ENCODE measurements around the gene CDC25B. TPM values are rescaled to one million over a fixed set of nuclear protein-coding genes. Genes with fewer than 3 reads are reported as not detected.
A peak's percentile ranks its signal among the peaks of the same experiment; 100 is the strongest.

Gene CDC25B
- total RNA-seq, 4 donors from 2014 or later = 13.2 to 72.8 (median 25.5) TPM

GRCh38 chr20:3751305-3751674, 44.8 kb upstream of the CDC25B start:
- Histone ChIP-seq H3K9me3 (no peaks in the 10 kb centered on the region), H3K27me3 (no peaks in the 10 kb centered on the region), H3K36me3 (no peaks in the 10 kb centered on the region), H3K4me3 (no peak overlapping the region), H3K27ac (no peak overlapping the region), H3K4me1 (no peaks in the 10 kb centered on the region)
- TF ChIP-seq POLR2A (IDR thresholded peaks at IDR 0.05) (no peak), CTCF (IDR thresholded peaks at IDR 0.05) (no peak)
- no peak for DNase-seq
- intact Hi-C loops (cut with DNase I; ENCODE audit: low total_unique reads) = no loop called here

GRCh38 chr20:3751675-3752385, 44.3 kb upstream of the CDC25B start:
- no peaks in the 10 kb centered on the region for H3K36me3 ChIP-seq

GRCh38 chr20:3752386-3752759, 43.7 kb upstream of the CDC25B start:
- Histone ChIP-seq H3K4me1 (no peaks in the 10 kb centered on the region), H3K36me3 (no peaks in the 10 kb centered on the region), H3K27ac (no peak overlapping the region), H3K4me3 (no peak overlapping the region), H3K9me3 (no peaks in the 10 kb centered on the region), H3K27me3 (no peaks in the 10 kb centered on the region)
- no peak for TF ChIP-seq CTCF (IDR thresholded peaks at IDR 0.05)
- TF ChIP-seq POLR2A (IDR thresholded peaks at IDR 0.05) = no peak
- intact Hi-C loops (cut with DNase I; ENCODE audit: low total_unique reads) = no loop called here
- DNase-seq = no peak

More at GRCh38 chr20:3751675-3752385, 44.3 kb upstream of the CDC25B start:
- no peak overlapping the region for H3K4me3 ChIP-seq
- no peaks in the 10 kb centered on the region for H3K27me3 ChIP-seq
- H3K9me3 ChIP-seq = no peaks in the 10 kb centered on the region
- no peak for TF ChIP-seq POLR2A (IDR thresholded peaks at IDR 0.05)
- no peak for TF ChIP-seq CTCF (IDR thresholded peaks at IDR 0.05)
- intact Hi-C loops (cut with DNase I; ENCODE audit: low total_unique reads) = no loop called here
- no peaks in the 10 kb centered on the region for H3K4me1 ChIP-seq
- no peak for DNase-seq
- no peak overlapping the region for H3K27ac ChIP-seq

GRCh38 chr20:3753098-3753497, 43.0 kb upstream of the CDC25B start:
- H3K36me3 ChIP-seq = no peaks in the 10 kb centered on the region
- peak overlapping the region in 1 of 2 donors; percentile 42 for H3K27ac ChIP-seq
- no peak overlapping the region for H3K4me3 ChIP-seq
- peak; percentile 62 to 73 for DNase-seq
- intact Hi-C loops (cut with DNase I; ENCODE audit: low total_unique reads) = no loop called here
- no peaks in the 10 kb centered on the region for H3K4me1 ChIP-seq
- H3K9me3 ChIP-seq = no peaks in the 10 kb centered on the region
- no peaks in the 10 kb centered on the region for H3K27me3 ChIP-seq
- TF ChIP-seq POLR2A (IDR thresholded peaks at IDR 0.05) (no peak), CTCF (IDR thresholded peaks at IDR 0.05) (peak; percentile 65 to 72 (median 67))

- intact Hi-C loops (cut with DNase I; ENCODE audit: low total_unique reads) = no loop called here
- peak overlapping the region in 1 of 2 donors; percentile 42 for H3K27ac ChIP-seq
- no peaks in the 10 kb centered on the region for H3K36me3 ChIP-seq
Measured at GRCh38 chr20:3753501-3754275, 42.4 kb upstream of the CDC25B start.

More at GRCh38 chr20:3753501-3754275, 42.4 kb upstream of the CDC25B start:
- DNase-seq = no peak
- TF ChIP-seq CTCF (IDR thresholded peaks at IDR 0.05) = no peak
- TF ChIP-seq POLR2A (IDR thresholded peaks at IDR 0.05) = no peak
- no peaks in the 10 kb centered on the region for H3K4me1 ChIP-seq
- no peak overlapping the region for H3K4me3 ChIP-seq
- no peaks in the 10 kb centered on the region for H3K9me3 ChIP-seq
- no peaks in the 10 kb centered on the region for H3K27me3 ChIP-seq
